Stimulated activated naive CD8-positive, alpha-beta T cell treated with anti-CD3 and anti-CD28 coated beads, Interleukin-15, Interleukin-2, amounts not matched to agents 100 U/mL and 50 U/mL, for 24 hours (primary cell): Measurements from ENCODE around the gene TSHZ1.

Experiments
- ATAC-seq: fragments of 150-1000 bp; cut with Tn5 transposase; one replicate; pipeline ENCODE4 v1.10.0; 2021
- DNase-seq: peaks from one replicate; pipeline ENCODE4 v3.0.0; 2021

The TSHZ1 gene

DNA sequence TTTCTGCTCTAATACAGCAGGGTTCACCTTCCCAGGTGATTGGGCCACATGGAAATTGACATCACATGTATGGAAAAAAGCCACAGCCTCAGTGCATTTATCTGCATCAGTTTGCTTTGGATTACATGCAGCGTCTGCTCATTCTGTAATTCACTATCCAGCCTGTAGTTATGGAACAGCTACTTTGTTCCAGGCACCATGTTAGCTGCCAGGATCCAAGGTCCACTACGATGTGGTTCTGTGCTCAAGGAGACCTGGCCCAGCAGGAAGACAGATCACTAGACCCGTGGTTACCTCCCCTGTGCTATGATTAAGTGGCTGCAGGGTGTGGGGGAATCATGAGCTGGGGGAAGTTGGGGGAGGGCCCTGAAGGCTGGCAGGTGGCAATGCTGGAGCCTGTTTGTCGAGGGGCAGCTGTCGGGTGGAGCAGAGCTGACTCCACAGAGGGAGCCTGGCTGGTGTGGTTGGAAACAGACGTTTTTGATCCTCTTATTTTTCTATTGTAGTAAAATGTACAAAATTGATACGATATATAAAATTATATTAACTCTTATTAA lies 58.6 kb downstream of the TSHZ1 start:
- ATAC-seq (no peak), DNase-seq (no peak)

- ATAC-seq, result no peak
- no peak for DNase-seq
These were observed 59.1 kb downstream of the TSHZ1 start for GRCh38 chr18:75269696-75270095.

- DNase-seq (no peak), ATAC-seq (no peak)
These were observed 61.4 kb downstream of the TSHZ1 start for GRCh38 chr18:75271952-75272351.

DNA sequence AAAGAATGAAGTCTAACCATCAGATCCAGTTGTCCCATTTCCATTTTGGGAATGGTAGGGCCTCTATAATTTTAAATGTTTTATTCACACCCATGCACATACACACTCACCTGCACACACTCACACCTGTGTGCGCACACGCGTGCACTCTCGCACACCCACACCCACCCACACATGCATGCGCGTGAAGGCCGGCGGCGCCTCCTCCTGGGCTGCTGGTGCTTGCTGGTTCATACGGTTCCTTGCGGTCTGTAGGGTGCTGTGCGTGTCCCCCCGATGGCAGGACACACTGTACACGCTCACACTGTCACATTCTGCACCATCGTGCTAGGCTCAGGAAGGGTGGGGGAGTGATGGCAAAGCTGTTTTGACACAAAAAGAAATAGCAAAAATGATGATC lies 63.2 kb downstream of the TSHZ1 start:
- DNase-seq (no peak), ATAC-seq (no peak)

DNA sequence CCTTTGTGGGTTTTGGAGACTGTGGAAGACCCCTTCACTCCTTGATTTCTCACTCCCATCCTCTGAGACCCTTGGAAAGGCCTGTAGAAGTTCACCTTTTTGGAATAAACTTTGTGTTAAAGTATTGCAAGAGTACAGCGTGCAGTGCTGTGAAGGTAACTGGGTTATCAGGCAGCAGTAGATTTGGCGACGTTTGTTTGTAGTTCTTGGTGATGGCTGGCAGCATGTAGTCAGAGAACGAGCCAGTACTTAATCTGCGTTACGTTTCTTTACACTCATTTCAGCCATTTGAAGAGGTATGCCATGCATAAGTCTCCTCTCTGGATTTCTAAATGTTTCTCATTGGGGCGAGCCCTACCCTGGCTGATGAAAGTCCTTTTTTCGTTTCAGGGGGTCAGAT lies 64.6 kb downstream of the TSHZ1 start:
- DNase-seq (no peak), ATAC-seq (no peak)

GRCh38 chr18:75276818-75277609 lies 66.4 kb downstream of the TSHZ1 start:
- ATAC-seq (peak; percentile 77), DNase-seq (no peak)

- DNase-seq (no peak), ATAC-seq (no peak)
These were observed 67.0 kb downstream of the TSHZ1 start for GRCh38 chr18:75277610-75277928.

DNA sequence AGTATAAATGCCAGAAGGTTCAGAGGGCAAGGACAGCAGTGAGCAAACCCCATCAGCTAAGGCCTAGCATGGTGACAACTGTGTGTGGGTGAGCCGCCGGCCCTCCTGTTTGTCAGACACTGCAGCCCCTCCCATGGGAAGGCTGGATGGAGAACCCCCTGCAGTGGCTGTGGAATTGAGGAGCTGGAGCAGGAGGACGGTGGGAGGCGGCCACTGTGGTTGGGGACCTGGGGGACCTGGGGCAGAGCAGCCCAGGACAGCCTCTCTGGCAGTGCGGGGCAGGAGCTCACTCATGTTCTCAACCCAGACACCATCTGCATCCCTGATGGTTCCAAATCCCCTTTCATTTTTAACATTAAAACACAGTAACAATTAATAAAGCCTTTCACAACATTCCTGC lies 68.8 kb downstream of the TSHZ1 start:
- no peak for DNase-seq
- ATAC-seq, result no peak

DNA sequence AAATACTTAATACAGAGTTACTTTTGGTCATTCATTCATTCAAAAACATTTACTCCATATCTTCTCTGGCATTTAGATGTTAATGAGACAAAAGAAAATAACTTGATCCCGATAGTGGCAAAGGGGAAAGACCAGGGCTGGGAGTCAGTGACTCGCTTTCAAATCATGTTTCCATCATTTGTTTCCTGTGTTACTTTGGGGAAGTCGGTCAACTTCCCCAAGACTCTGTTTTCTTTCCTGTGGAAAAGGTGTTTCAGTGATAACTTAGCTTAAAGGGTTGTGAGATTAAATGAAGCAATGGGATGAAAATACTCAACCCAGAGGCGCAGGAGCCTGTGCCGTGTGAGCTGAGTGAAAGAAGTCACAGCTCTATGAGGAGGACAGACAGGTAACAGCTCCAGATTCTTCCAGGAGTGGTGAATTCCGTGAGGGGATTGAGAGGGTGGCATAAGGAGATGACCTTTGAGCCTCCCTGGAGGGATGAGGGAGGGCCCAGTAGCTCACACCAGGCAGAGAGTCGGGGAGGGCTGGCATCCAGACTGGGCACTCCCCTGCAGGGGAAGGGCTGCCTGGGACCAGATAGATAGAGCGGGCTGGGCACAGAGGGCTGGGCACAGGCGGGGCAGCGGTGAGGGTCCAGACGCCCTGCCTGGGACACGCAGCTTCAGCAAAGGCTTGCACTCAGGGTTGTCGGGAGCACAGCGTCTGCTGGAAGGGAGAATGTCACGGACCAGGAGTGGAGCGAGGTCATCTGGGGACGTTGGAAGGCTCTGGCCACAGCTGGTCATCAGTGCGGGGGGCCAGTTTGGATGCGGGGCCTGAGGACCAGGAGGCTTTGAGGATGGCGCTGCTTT lies 70.1 kb downstream of the TSHZ1 start:
- no peak for DNase-seq

GRCh38 chr18:75282746-75283145 lies 72.1 kb downstream of the TSHZ1 start:
- DNase-seq (no peak), ATAC-seq (no peak)

More for the DNA sequence above, 70.1 kb downstream of the TSHZ1 start:
- no peak for ATAC-seq

DNA sequence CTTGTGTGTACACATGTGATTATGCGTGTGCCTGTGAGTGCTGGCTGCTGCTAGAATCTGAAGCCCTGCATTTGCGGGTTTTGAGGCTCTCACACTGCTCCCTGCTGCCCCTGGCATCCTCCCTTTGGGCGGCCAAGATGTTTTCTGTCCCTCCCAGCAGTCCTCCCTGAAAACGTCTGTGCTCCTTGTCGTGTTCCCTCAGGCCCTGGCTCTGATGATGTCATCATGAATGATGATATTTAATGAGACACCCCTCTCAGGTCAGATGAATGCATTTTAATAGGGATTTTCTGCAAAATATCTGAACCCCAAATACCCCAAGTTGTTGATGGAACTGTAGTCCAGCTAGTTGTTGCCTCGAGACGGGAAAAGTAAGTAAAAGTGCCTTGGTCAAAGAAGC lies 73.1 kb downstream of the TSHZ1 start:
- ATAC-seq (no peak), DNase-seq (no peak)

DNA sequence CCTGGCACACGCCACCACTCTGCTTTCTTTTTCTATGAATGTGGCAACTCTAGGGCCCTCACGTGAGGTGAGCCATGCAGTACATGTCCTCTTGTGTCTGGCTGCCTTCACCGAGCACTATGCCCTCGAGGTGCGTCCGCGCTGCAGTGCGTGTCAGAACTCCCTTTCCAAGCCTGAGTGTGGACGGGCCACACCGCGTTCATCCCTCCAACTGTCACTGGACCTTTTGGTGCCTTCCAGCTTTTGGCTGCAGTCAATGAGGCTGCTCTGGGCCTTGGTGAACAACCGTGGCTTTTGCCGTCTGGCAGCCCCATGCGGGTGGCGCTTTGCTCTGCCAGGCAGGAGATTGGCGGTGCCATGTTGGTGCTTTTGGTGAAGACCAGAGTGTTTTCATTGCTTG lies 74.0 kb downstream of the TSHZ1 start:
- DNase-seq, result no peak
- no peak for ATAC-seq

- ATAC-seq, result no peak
- no peak for DNase-seq
These were observed 75.3 kb downstream of the TSHZ1 start for GRCh38 chr18:75285876-75286275.

GRCh38 chr18:75287006-75287405 lies 76.4 kb downstream of the TSHZ1 start:
- ATAC-seq (no peak), DNase-seq (no peak)

DNA sequence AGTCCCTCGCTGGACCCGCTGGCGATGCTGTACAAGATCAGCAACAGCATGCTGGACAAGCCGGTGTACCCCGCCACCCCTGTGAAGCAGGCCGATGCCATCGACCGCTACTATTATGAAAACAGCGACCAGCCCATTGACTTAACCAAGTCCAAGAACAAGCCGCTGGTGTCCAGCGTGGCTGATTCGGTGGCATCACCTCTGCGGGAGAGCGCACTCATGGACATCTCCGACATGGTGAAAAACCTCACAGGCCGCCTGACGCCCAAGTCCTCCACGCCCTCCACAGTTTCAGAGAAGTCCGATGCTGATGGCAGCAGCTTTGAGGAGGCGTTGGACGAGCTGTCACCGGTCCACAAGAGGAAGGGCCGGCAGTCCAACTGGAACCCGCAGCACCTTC lies 77.1 kb downstream of the TSHZ1 start:
- DNase-seq (no peak), ATAC-seq (no peak)

DNA sequence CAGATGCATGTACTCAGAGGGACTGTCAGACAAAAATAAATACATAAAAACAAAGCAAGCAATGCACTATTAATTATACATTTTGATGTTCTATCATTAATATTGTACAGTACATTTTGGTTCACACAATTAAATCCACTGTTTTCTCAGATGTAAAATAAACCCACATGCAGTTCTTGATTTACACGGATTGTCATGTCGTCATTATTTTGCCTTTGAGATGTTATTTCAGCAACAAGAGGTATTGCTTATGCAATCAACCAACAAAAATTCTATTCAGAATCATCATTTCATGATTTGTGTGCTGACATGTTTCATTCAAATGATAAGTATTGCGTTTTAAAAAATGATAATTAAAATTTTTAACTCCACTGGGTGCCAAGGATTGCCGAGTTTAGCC lies 79.2 kb downstream of the TSHZ1 start:
- no peak for ATAC-seq
- no peak for DNase-seq

DNA sequence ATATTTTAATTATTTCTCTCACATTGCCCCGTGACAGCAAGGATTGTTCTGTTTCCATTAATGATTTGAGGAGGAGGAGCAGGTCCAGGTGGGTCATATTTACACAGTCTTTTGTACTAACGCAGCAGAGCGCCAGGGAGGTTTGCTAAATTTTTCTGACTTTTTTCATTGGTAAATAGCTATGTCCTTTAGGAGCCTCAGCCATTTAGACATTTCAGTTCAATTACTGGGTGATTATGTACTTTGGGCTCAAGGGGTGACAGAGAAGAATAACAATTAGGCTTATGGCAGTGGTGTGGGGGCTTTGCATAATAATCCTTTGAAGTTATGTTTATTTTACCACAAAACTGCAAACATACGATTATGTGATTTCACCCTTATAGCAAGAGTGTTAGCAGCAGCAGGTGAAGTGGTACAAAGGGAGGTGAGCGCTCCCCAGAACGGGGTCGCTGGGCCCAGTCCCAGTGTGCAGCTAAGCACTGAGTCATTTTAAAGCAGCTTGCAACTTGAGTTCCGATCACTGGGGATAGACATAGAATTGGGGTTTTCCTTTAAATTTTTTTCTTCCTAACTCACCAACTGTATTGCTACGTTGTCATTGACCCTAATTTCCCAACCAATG lies 80.3 kb downstream of the TSHZ1 start:
- DNase-seq, result no peak
- no peak for ATAC-seq

GRCh38 chr18:75291460-75291859 lies 80.9 kb downstream of the TSHZ1 start:
- ATAC-seq (no peak), DNase-seq (no peak)

DNA sequence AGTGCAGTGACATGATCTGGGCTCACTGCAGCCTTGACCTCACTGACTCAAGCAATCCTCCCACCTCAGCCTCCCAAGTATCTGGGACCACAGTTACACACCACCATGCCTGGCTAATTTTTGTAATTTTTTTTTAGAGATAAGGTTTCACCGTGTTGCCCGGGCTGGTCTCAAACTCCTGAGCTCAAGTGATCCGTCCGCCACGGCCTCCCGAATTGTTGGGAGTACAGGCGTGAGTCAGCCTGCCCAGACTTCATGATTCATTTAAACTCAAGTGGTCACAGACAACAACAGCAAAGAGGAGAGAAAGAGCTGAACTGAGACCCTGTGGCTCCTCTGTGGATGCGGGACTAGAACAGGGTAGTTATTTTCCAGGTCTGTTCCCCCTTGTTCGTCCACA lies 83.0 kb downstream of the TSHZ1 start:
- DNase-seq (no peak), ATAC-seq (no peak)

- DNase-seq, result no peak
- ATAC-seq, result no peak
These were observed 87.1 kb downstream of the TSHZ1 start for GRCh38 chr18:75297731-75298130.

DNA sequence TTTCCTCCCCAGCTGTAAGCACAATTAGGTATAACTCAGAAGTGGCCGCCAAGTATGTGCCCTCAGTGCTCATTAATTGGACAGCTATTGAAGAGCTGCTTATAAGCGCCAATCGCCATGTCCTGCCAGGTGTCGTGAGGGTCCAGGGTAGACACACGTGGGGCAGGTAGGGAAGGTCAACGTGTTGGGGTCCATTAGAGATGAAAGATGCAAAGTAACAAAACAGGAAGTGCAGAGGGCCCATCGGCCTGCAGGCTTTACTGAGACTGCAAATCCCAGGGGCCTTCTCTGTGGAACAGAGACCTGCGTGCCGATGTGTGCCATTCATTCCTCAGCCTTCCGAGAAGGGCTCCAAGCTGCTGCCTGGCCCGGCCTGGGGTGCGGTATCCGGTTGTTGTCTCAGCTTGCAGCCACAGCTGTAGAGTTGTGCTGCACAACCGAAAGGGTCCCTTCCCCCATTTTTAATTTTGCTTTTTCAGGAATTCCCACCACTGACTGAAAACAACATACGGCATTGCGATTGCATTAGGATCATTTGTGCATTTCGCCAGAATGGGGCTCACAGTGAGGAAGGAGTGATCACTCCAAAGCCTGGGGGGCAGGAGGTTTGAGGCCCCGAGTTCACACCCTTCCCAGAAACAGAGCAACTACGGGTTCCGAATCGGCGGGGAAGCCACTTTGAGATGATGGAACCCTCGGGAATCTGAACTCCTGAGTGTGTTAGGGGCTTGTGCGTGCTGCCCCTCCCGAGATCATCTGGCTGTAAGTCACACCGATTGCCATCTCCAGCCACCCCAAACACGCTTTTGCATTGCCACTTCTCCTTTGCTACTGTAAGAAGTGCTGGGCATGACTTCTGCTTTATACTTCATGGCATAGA lies 94.3 kb downstream of the TSHZ1 start:
- DNase-seq (no peak), ATAC-seq (no peak)

DNA sequence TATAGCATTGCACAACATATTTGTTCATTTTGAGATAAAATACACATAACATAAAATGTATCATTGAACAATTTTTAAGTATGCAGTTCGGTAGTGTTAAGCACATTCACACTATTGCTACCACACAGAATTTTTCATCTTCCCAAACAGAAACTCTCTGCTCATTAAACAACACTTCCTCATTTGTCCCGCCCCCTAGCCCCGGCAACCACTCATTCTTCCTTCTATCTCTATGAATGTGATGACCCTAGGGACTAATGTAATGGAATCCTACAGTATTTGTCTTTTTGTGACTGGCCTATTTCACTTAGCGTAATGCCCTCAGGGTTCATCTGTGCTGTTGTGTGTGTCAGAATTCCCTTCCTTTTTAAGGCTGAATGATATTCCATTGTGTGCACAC lies 95.4 kb downstream of the TSHZ1 start:
- DNase-seq (no peak), ATAC-seq (no peak)
